ENCODE measurements around the gene TRIM74.
"Not testable (repeated sequence)": the region's sequence is repeated elsewhere in the genome, so short reads cannot be mapped to it uniquely, and the experiment has no call there.

TRIM74 gene

GRCh38 chr7:72975656-72976286, 6.5 kb upstream of the TRIM74 start:
- not testable (repeated sequence) for H3K4me1 ChIP-seq (ENCODE audit: control insufficient read depth in 1 of 2, insufficient read depth in 2 of 2, low read length in 2 of 2); H3K4me3 ChIP-seq (ENCODE audit: low read depth in 1 of 2, low read length in 2 of 2); H3K27ac ChIP-seq (ENCODE audit: low read length); H3K9me3 ChIP-seq (ENCODE audit: control insufficient read depth in 1 of 2, low read length in 2 of 2); H3K36me3 ChIP-seq (ENCODE audit: control insufficient read depth in 1 of 2, insufficient read depth in 2 of 2, low read length in 2 of 2); H3K27me3 ChIP-seq (ENCODE audit: low read depth, low read length)

GRCh38 chr7:72974781-72975180, 5.5 kb upstream of the TRIM74 start:
- not testable (repeated sequence) for H3K27me3 ChIP-seq (ENCODE audit: low read depth, low read length); H3K4me1 ChIP-seq (ENCODE audit: control insufficient read depth in 1 of 2, insufficient read depth in 2 of 2, low read length in 2 of 2); H3K27ac ChIP-seq (ENCODE audit: low read length); H3K36me3 ChIP-seq (ENCODE audit: control insufficient read depth in 1 of 2, insufficient read depth in 2 of 2, low read length in 2 of 2); H3K9me3 ChIP-seq (ENCODE audit: control insufficient read depth in 1 of 2, low read length in 2 of 2); H3K4me3 ChIP-seq (ENCODE audit: low read depth in 1 of 2, low read length in 2 of 2)

GRCh38 chr7:72971505-72971904, 2.2 kb upstream of the TRIM74 start:
- H3K27ac ChIP-seq (ENCODE audit: low read length); H3K4me3 ChIP-seq (ENCODE audit: low read depth in 1 of 2, low read length in 2 of 2); H3K36me3 ChIP-seq (ENCODE audit: control insufficient read depth in 1 of 2, insufficient read depth in 2 of 2, low read length in 2 of 2); H3K9me3 ChIP-seq (ENCODE audit: control insufficient read depth in 1 of 2, low read length in 2 of 2); H3K27me3 ChIP-seq (ENCODE audit: low read depth, low read length); H3K4me1 ChIP-seq (ENCODE audit: control insufficient read depth in 1 of 2, insufficient read depth in 2 of 2, low read length in 2 of 2): not testable (repeated sequence)

GRCh38 chr7:72969688-72970087, 422 bp upstream of the TRIM74 start:
- H3K27ac ChIP-seq (ENCODE audit: low read length); H3K4me1 ChIP-seq (ENCODE audit: control insufficient read depth in 1 of 2, insufficient read depth in 2 of 2, low read length in 2 of 2); H3K4me3 ChIP-seq (ENCODE audit: low read depth in 1 of 2, low read length in 2 of 2); H3K27me3 ChIP-seq (ENCODE audit: low read depth, low read length); H3K9me3 ChIP-seq (ENCODE audit: control insufficient read depth in 1 of 2, low read length in 2 of 2); H3K36me3 ChIP-seq (ENCODE audit: control insufficient read depth in 1 of 2, insufficient read depth in 2 of 2, low read length in 2 of 2): not testable (repeated sequence)

GRCh38 chr7:72966892-72967291, 2.4 kb downstream of the TRIM74 start:
- not testable (repeated sequence) for H3K9me3 ChIP-seq (ENCODE audit: control insufficient read depth in 1 of 2, low read length in 2 of 2); H3K27ac ChIP-seq (ENCODE audit: low read length); H3K27me3 ChIP-seq (ENCODE audit: low read depth, low read length); H3K4me1 ChIP-seq (ENCODE audit: control insufficient read depth in 1 of 2, insufficient read depth in 2 of 2, low read length in 2 of 2); H3K36me3 ChIP-seq (ENCODE audit: control insufficient read depth in 1 of 2, insufficient read depth in 2 of 2, low read length in 2 of 2); H3K4me3 ChIP-seq (ENCODE audit: low read depth in 1 of 2, low read length in 2 of 2)

GRCh38 chr7:72965186-72965975, 3.9 kb downstream of the TRIM74 start:
- not testable (repeated sequence) for H3K4me1 ChIP-seq (ENCODE audit: control insufficient read depth in 1 of 2, insufficient read depth in 2 of 2, low read length in 2 of 2); H3K27me3 ChIP-seq (ENCODE audit: low read depth, low read length); H3K27ac ChIP-seq (ENCODE audit: low read length); H3K9me3 ChIP-seq (ENCODE audit: control insufficient read depth in 1 of 2, low read length in 2 of 2); H3K4me3 ChIP-seq (ENCODE audit: low read depth in 1 of 2, low read length in 2 of 2); H3K36me3 ChIP-seq (ENCODE audit: control insufficient read depth in 1 of 2, insufficient read depth in 2 of 2, low read length in 2 of 2)

- not testable (repeated sequence) for H3K27me3 ChIP-seq (ENCODE audit: low read depth, low read length); H3K36me3 ChIP-seq (ENCODE audit: control insufficient read depth in 1 of 2, insufficient read depth in 2 of 2, low read length in 2 of 2); H3K4me3 ChIP-seq (ENCODE audit: low read depth in 1 of 2, low read length in 2 of 2); H3K9me3 ChIP-seq (ENCODE audit: control insufficient read depth in 1 of 2, low read length in 2 of 2); H3K27ac ChIP-seq (ENCODE audit: low read length); H3K4me1 ChIP-seq (ENCODE audit: control insufficient read depth in 1 of 2, insufficient read depth in 2 of 2, low read length in 2 of 2)
These were observed 6.2 kb downstream of the TRIM74 start for GRCh38 chr7:72963056-72963455.

- not testable (repeated sequence) for H3K4me3 ChIP-seq (ENCODE audit: low read depth in 1 of 2, low read length in 2 of 2); H3K27me3 ChIP-seq (ENCODE audit: low read depth, low read length); H3K36me3 ChIP-seq (ENCODE audit: control insufficient read depth in 1 of 2, insufficient read depth in 2 of 2, low read length in 2 of 2); H3K4me1 ChIP-seq (ENCODE audit: control insufficient read depth in 1 of 2, insufficient read depth in 2 of 2, low read length in 2 of 2); H3K9me3 ChIP-seq (ENCODE audit: control insufficient read depth in 1 of 2, low read length in 2 of 2); H3K27ac ChIP-seq (ENCODE audit: low read length)
These were observed 8.0 kb downstream of the TRIM74 start for GRCh38 chr7:72961346-72961650.

- H3K27ac ChIP-seq (ENCODE audit: low read length); H3K4me3 ChIP-seq (ENCODE audit: low read depth in 1 of 2, low read length in 2 of 2); H3K9me3 ChIP-seq (ENCODE audit: control insufficient read depth in 1 of 2, low read length in 2 of 2); H3K4me1 ChIP-seq (ENCODE audit: control insufficient read depth in 1 of 2, insufficient read depth in 2 of 2, low read length in 2 of 2); H3K27me3 ChIP-seq (ENCODE audit: low read depth, low read length); H3K36me3 ChIP-seq (ENCODE audit: control insufficient read depth in 1 of 2, insufficient read depth in 2 of 2, low read length in 2 of 2): not testable (repeated sequence)
These were observed 8.5 kb downstream of the TRIM74 start for GRCh38 chr7:72960626-72961345.

GRCh38 chr7:72960029-72960428, 9.2 kb downstream of the TRIM74 start:
- not testable (repeated sequence) for H3K9me3 ChIP-seq (ENCODE audit: control insufficient read depth in 1 of 2, low read length in 2 of 2); H3K27ac ChIP-seq (ENCODE audit: low read length); H3K27me3 ChIP-seq (ENCODE audit: low read depth, low read length); H3K4me1 ChIP-seq (ENCODE audit: control insufficient read depth in 1 of 2, insufficient read depth in 2 of 2, low read length in 2 of 2); H3K4me3 ChIP-seq (ENCODE audit: low read depth in 1 of 2, low read length in 2 of 2); H3K36me3 ChIP-seq (ENCODE audit: control insufficient read depth in 1 of 2, insufficient read depth in 2 of 2, low read length in 2 of 2)

- H3K4me1 ChIP-seq (ENCODE audit: control insufficient read depth in 1 of 2, insufficient read depth in 2 of 2, low read length in 2 of 2); H3K27ac ChIP-seq (ENCODE audit: low read length); H3K9me3 ChIP-seq (ENCODE audit: control insufficient read depth in 1 of 2, low read length in 2 of 2); H3K4me3 ChIP-seq (ENCODE audit: low read depth in 1 of 2, low read length in 2 of 2); H3K27me3 ChIP-seq (ENCODE audit: low read depth, low read length); H3K36me3 ChIP-seq (ENCODE audit: control insufficient read depth in 1 of 2, insufficient read depth in 2 of 2, low read length in 2 of 2): not testable (repeated sequence)
These were observed 14.6 kb downstream of the TRIM74 start for GRCh38 chr7:72954563-72955198.

Data from muscle layer of duodenum (tissue), 2 donors.